H1 (cell line): Measurements from ENCODE around the gene ACVR2B. TPM values are rescaled to one million over a fixed set of nuclear protein-coding genes. Genes with fewer than 3 reads are reported as not detected.

Source experiments
- RBBP5 ChIP-seq: IDR thresholded peaks from 2 replicates; pipeline ENCODE4 v1.7.1; 2012; ENCODE audit warnings: low read depth, mild to moderate bottlenecking, inconsistent platforms, low read length, moderate library complexity, borderline replicate concordance
- polyA plus RNA-seq, 7 experiments: library from polyadenylated mRNA; depleted of rRNA in 3 of 7; stranded (reverse) in 5 of 7; unstranded in 2 of 7; fragments of >200 nt in 5 of 7; fragments of 200-250 nt in 2 of 7; gene quantifications; 1 replicate in 5 of 7; 2 replicates in 1 of 7; 4 replicates in 1 of 7; pipeline versions ENCODE4 v1.2.1 to v1.2.3, GENCODE V29; 2011 to 2013; ENCODE audit warnings: missing spikeins in 2 of 7, mixed read lengths in 2 of 7
- total RNA-seq: library from RNA; stranded (reverse); fragmentation: NEBNext Ultra II Directional; extraction: Animal tissue kit (Norgen Biotek cat#: 25700); gene quantifications from 2 replicates; pipeline ENCODE4 v1.2.1, GENCODE V29; 2021

The ACVR2B gene
- total and polyA plus RNA-seq, 2 of the 8 experiments (the other 6 are each of a cell fraction or from before 2014, with no cell fraction given) = 24.7 to 109 TPM

DNA sequence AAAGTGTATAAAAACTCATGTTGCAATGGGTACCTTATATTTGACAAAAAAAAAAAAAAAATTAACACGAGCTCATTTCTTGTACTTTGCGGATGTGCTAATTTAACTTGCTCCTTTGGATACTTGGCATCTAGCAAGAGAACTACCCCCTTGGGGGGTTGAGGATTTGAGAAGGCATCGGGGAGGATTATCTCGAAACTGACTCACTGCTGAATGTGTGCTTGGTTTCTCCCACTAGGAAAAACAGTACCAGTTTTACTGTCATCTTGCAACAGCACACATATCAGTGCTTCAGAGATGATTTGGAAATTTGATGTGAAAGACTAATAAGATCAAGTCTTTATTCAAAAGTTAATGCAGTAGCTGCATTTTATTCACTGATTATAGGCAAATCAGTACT lies 43.3 kb downstream of the ACVR2B start (continued):
- TF ChIP-seq RBBP5 = no peak
